Superior temporal gyrus (tissue), 1 donor: ENCODE measurements around the gene GUCY1A1.

ENCODE experiments used
- DNase-seq: peaks from one replicate; pipeline ENCODE4 v3.0.0-alpha.2; 2016; ENCODE audit errors: extremely low spot score

Gene GUCY1A1

DNA sequence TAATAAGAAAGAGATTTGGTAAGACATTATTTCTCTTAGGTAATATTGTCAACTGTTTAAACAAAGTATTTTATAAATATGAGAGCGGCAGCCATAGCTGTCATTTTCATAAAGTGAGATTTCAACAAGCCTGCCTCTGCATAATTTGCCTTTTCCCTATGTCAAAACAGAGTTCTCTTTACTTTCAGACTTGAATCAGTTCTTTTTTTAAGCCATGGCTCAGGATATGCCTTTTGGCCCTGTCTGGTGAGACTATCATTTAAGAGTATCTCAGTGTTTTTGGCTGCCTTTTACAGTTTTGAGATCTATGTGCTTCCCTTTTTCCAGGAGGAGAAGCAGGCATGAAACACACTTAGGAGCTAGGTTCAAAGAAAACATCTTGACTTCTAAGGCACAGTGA lies 7.5 kb upstream of the GUCY1A1 start:
- no peak for DNase-seq

DNA sequence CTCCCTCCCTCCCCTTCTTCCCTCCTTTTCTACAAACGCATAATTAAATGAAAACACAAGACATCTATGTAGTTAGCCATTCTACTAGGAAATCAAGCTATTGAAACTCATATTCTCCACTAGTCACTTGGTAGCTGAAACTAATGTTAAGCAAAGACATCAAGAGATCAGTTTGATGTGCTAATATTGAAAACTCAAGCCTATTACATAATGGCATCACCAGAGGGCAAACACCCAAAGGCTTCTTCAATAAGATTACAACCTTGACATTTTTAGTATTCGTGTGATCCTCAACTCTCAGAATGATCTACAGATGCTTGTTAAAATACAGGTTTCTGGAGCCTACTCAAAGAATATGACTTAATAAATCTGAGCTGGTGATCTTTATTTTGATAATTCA lies 6.2 kb upstream of the GUCY1A1 start:
- DNase-seq, result no peak

DNA sequence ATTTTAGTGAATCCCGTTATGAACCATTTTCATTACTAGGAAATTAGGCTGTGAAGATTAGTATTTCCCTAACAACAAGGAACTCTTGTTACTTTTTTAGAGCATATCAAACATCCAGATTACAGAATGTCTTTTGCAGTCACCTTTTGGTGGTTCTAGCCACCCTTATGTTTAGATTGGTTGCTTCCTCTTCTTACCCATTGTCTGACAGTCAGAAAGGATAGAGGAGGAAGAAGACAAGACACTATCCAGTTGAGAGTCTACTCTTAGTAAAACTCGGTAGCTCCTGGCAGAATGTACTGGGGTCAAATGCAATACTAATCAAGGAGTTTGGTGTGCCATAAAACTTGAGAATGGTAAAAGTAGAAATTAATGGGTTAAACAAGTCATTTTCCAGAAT lies 1.6 kb upstream of the GUCY1A1 start:
- no peak for DNase-seq

DNA sequence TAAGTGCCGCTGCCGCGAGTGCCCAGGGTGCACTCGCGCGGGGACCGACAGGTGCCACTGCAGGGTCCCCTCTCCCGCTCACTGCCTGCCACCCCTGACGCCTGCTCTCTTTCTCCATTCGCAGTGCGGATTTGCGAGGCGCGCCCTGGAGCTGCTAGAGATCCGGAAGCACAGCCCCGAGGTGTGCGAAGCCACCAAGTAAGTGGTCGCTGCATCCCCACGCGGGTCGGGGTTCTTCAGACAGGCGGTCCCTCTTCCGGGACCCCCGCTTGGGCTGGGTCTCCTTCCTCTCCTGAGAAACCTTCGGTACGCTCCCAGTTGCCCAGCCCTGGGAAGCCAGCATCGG lies 547 bp downstream of the GUCY1A1 start:
- DNase-seq, result no peak

DNA sequence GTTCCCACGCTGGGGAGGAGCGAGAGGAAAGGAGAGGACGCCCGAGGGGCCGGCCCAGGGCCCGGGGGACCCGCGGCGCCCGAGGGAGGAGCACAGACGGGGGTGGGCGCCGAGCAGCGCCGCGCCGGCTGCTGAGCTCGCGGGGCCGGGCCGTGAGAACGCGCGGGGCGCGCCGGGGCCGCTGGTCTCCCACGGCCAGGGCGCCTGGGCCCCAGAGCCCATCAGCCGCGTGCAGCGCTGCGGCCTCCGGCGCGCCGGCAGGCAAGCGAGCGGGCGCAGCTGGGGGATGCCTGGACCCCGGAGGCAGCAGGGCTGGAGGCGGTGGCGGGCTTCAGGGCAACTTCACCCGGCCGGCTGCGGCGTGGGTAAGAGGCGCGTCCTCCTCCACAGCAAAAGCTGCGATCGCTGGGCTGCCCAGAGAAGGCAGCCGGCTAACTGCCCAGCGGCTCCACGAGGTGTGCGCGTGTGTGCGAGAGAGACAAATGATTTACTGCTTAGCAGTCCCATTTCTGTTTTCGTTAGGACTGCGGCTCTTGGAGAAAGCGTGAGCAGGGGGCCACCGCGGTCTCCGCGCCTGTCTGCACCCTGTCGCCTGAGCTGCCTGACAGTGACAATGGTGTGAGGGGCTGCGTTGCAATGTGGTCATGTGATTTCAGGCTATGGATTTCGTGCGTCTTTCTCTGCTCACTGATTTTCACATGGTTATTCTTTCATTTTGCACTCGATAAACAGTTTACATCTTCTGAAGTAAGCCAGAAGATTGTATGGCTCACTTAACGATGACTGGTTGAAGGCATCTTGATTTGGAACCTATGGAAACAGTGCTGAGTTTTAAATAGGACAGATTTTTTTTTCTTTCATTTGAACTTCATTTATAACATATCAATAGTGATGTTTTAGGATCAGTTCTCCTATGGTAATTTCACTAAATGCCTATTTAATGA lies 1.2 kb downstream of the GUCY1A1 start:
- peak; percentile 51 for DNase-seq

- no peak for DNase-seq
These were observed 2.1 kb downstream of the GUCY1A1 start for GRCh38 chr4:155668707-155669220.

GRCh38 chr4:155672342-155672741 lies 5.7 kb downstream of the GUCY1A1 start:
- no peak for DNase-seq

- DNase-seq, result no peak
These were observed 6.9 kb downstream of the GUCY1A1 start for GRCh38 chr4:155673453-155673979.

DNA sequence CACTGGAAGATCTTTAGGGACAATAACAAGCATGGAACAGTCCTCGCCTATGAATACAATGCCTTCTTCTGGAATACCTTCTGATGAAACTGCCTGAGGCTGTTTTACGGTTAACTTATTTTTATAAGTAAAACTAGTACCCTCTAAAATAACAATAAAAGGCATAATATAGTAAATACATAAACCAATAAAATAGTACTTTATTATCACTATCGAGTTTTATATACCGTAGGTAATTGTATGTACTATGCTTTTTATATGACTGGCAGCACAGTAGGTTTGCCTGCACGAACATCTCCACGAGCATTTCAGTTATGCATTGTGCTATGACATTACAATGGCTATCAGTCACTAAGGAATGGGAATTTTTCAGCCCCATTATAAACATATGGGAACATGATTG lies 8.0 kb downstream of the GUCY1A1 start:
- DNase-seq, result no peak

GRCh38 chr4:155675709-155676429 lies 9.2 kb downstream of the GUCY1A1 start:
- no peak for DNase-seq

DNA sequence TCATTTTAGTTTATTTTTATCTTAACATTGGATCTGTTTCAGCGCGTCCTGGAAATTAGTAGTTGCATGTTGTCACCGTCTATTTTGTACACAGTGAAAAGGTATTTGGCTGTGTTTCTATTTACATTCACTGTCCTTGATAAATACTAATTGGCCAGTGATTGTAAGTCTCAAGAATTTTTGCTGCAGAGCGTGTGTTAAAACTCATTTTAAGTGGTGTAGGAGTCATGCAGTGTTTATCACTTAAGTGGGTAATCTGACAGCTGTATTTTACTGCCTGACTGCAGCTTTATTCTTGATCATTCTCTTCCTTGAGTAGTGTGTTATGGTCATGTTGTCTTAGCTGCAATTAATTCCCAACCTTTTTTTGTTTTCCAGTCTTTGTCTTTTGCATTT lies 9.8 kb downstream of the GUCY1A1 start:
- no peak for DNase-seq

GRCh38 chr4:155678011-155678410 lies 11.4 kb downstream of the GUCY1A1 start:
- no peak for DNase-seq

- no peak for DNase-seq
These were observed 12.7 kb downstream of the GUCY1A1 start for GRCh38 chr4:155679343-155679742.

GRCh38 chr4:155681886-155682285 lies 15.2 kb downstream of the GUCY1A1 start:
- no peak for DNase-seq

DNA sequence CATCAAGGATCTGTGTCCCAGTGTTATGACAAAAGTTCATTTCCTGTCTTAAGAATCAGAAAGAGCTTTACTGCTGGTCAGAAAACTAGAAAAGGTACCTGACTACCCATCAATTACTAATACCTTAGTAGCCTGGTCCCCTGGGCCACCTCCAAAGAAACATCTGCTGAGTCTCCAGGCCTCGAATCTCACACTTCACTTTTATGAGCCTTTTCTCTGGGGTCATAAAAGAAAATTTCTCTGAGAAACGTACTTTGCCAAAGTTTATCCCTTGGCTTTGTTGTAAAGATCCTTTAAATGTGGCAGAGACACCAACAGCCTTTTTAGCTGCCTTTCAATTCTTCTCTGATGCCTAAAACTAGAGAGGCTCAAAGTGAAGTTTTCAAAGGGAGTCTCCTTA lies 17.8 kb downstream of the GUCY1A1 start:
- DNase-seq, result no peak

GRCh38 chr4:155684892-155685541 lies 18.4 kb downstream of the GUCY1A1 start:
- DNase-seq, result no peak

GRCh38 chr4:155687380-155687982 lies 20.8 kb downstream of the GUCY1A1 start:
- DNase-seq, result no peak

DNA sequence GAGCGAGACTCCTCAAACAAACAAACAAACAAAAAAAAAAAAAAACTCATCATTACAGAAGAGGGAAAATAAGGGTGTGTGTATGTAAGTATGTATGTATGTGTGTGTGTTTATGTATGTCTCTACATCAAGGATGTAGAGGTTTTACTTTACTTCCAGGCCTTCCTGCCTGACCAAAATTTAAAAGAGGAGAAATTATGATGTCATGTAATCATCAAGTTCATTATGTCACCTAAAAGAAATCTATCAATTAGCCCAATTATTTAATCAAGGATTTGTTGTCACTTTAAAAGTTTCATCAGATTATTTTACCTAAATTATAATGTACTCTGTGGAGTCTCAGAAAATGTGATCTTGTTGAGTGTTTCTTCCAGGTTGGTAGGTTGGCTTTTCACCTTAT lies 21.6 kb downstream of the GUCY1A1 start:
- DNase-seq, result no peak

- DNase-seq, result no peak
These were observed 22.2 kb downstream of the GUCY1A1 start for GRCh38 chr4:155688860-155689259.

DNA sequence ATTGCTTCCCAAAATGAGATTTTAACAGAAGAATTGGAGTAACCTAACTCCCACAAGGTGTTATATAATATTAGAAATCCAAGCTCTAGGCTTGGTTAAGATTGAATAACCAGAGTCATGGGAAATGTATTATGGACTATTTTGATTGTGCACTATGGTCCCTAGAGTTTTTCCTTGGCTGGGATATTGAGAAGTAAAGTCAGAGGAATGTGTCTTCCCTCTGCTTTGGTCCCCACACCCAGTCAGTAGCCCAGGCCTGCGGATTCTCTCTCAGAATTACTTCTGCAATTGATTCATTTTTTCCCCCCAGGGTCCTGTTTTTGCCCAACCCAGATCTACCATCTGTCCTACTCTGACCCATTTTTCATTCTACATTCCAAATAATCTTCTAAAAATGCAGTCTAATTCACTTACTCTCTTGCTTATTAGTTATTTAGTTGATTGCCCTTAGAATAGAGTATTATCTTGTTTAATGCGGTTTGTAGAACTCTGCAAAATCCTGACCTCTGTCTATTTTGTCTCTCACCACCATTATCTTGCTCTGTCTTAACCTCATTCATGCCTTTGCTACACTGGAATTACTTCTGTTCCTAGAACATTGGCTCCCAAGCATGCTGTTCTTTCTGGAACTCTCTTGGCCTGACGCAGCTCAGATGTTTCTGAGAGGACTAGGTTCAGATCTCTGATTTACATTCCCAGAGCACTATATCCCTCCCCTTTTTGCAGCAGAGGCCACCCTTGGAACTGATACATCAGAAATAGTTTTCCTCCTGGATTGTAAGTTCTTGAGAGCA lies 23.6 kb downstream of the GUCY1A1 start:
- DNase-seq, result no peak

DNA sequence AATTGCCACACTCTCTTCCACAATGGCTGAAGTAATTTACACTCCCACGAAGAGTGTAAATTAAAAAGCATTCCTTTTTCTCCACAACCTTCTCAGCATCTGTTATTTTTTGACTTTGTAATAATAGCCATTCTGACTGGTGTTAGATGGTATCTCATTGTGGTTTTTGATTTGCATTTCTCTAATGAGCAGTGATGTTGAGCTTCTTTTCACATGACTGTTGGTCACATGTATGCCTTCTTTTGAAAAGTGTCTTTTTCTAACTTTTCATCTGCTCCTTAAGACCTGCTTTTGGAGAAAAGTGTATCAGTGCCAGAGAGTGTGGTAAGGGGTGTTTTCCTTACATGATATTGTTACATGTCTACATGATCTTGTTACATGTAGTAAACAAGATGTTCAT lies 25.7 kb downstream of the GUCY1A1 start:
- DNase-seq, result no peak
